Hepatocyte (in vitro differentiated cells): ENCODE data around the gene OBP2B.

Source experiments
- EZH2 ChIP-seq: fragments of 200-600 bp; sonication (generic); IDR thresholded peaks from 2 replicates; pipeline ENCODE4 v1.6.1; 2016; ENCODE audit warnings: antibody characterized with exemption, mild to moderate bottlenecking, borderline replicate concordance
- EZH2phosphoT487 ChIP-seq: fragments of 200-600 bp; sonication (generic); IDR thresholded peaks from one replicate; pipeline ENCODE4 v1.6.1; 2018; ENCODE audit warnings: antibody characterized with exemption, mild to moderate bottlenecking, low read depth, moderate library complexity; ENCODE audit not compliant: unreplicated experiment, severe bottlenecking
- TF ChIP-seq, protein P1 (sequence below): fragments of 200-600 bp; sonication (generic); IDR thresholded peaks from 2 replicates; pipeline ENCODE4 v1.5.1; 2016; ENCODE audit warnings: antibody characterized with exemption, mild to moderate bottlenecking; ENCODE audit not compliant: poor library complexity

DNA sequence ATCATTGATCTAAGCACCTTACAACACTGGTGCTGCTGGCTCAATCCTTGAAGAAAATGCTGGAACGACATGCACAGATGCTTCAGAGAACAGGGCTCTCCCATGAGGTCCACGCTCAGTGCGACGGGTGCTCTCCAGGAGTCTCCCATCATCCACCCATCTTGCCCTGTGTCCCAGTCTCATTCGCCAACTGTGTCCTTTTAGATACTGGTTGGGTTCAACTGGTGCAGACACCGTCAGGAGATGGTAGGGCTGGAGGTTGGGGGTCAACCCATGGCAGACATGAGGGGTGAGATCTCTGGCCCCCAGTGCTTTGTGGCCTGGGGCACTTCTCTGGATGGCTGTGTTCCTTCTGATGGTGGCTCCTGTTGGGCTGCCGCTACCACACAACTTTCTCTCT is 1.6 kb upstream of the OBP2B start:
- TF ChIP-seq, protein P1, sequence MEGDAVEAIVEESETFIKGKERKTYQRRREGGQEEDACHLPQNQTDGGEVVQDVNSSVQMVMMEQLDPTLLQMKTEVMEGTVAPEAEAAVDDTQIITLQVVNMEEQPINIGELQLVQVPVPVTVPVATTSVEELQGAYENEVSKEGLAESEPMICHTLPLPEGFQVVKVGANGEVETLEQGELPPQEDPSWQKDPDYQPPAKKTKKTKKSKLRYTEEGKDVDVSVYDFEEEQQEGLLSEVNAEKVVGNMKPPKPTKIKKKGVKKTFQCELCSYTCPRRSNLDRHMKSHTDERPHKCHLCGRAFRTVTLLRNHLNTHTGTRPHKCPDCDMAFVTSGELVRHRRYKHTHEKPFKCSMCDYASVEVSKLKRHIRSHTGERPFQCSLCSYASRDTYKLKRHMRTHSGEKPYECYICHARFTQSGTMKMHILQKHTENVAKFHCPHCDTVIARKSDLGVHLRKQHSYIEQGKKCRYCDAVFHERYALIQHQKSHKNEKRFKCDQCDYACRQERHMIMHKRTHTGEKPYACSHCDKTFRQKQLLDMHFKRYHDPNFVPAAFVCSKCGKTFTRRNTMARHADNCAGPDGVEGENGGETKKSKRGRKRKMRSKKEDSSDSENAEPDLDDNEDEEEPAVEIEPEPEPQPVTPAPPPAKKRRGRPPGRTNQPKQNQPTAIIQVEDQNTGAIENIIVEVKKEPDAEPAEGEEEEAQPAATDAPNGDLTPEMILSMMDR = no peak
- TF ChIP-seq EZH2 (no peak), EZH2phosphoT487 (no peak)
